Uterus (tissue), 2 donors: ENCODE data around the gene PLEKHG3.

Experiments
- POLR2A ChIP-seq, 2 donors: fragments of 450-650 bp; IDR thresholded peaks; one replicate each; pipeline ENCODE4 v1.6.1; 2016; ENCODE audit warnings: antibody characterized with exemption in 2 of 2, mild to moderate bottlenecking in 1 of 2, moderate library complexity in 1 of 2
- TF ChIP-seq, protein P1 (sequence below), 4 experiments: fragments of 200-600 bp in 2 of 4; fragments of 450-650 bp in 2 of 4; sonication (generic) in 2 of 4; IDR thresholded peaks; one replicate each; pipeline ENCODE4 v1.5.1; 2016 to 2019; ENCODE audit warnings: antibody characterized with exemption in 4 of 4, mild to moderate bottlenecking in 2 of 4, moderate library complexity in 1 of 4

DNA sequence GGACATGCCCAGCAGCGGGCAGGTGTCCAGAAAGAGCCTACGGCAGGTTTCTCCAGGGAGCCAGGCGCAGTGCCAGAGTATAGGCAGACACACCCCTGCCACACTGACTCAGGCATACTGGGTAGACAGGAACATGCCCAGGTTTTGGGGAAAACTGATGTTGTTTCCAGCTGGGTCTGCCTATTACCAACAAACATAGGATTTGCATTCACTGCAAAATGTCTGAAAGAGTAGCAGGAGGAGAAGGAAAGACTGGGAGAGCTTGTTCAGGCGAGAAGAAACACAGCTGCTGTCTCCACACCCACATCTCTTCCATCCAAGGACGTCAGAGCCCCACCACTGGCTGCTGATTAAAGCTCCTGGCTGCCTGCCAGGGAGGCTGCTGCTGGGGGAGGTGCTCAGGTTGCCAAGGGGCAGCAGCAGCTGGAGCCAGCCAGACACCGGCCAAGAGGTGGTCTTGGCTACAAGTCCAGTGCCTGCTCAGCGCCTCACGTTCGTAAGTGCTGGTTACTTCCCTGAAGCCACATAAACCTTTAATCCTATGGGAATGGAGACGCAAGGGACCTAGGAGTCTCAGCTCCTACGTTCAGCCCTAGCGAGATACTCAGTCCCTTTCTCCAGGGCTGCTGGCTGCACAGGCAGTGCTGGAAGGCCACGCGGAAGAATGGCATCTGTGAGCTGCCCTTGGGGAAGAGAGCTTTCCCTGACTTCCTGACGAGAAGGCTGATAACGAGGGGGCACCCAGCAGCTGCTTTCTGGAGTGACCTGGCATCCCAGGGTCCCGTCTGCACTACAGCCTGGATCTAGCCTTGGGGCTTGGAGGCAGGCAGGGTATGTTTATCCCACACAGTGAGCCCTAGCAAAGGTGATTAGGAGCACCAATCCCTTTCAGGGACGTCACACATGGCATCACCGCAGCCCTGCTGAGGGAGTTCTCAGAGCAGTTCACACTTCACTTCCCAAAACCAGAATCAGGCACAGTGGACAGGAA is 58.1 kb downstream of the PLEKHG3 start:
- TF ChIP-seq, protein P1, sequence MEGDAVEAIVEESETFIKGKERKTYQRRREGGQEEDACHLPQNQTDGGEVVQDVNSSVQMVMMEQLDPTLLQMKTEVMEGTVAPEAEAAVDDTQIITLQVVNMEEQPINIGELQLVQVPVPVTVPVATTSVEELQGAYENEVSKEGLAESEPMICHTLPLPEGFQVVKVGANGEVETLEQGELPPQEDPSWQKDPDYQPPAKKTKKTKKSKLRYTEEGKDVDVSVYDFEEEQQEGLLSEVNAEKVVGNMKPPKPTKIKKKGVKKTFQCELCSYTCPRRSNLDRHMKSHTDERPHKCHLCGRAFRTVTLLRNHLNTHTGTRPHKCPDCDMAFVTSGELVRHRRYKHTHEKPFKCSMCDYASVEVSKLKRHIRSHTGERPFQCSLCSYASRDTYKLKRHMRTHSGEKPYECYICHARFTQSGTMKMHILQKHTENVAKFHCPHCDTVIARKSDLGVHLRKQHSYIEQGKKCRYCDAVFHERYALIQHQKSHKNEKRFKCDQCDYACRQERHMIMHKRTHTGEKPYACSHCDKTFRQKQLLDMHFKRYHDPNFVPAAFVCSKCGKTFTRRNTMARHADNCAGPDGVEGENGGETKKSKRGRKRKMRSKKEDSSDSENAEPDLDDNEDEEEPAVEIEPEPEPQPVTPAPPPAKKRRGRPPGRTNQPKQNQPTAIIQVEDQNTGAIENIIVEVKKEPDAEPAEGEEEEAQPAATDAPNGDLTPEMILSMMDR (IDR thresholded peaks at IDR 0.05) = no peak
- TF ChIP-seq POLR2A (IDR thresholded peaks at IDR 0.05) = no peak
